Measurements from ENCODE around the gene AMFR.

Gene AMFR

GRCh38 chr16:56413381-56413780 lies 12.0 kb downstream of the AMFR start:
- Histone ChIP-seq H3K36me3 (ENCODE audit: control insufficient read depth in 2 of 2, insufficient read depth in 1 of 2, low read length in 2 of 2) (peaks cover 12 to 51% of the 10 kb centered on the region in 2 experiments; a peak in 2 of 3 replicates), H3K4me3 (ENCODE audit: low read depth, low read length) (no peak overlapping the region), H3K27ac (ENCODE audit: extremely low read depth, low read depth, low read length) (no peak overlapping the region), H3K4me1 (ENCODE audit: control insufficient read depth, insufficient read depth, low read length) (peaks cover 5% of the 10 kb centered on the region; the same call in 1 of the 2 replicates), H3K9me3 (ENCODE audit: control insufficient read depth, insufficient read depth, low read depth, low read length) (no peaks in the 10 kb centered on the region)
- POLR2A ChIA-PET = no interaction called here
- TF ChIP-seq ZNF335 (tag by site-specific recombination; conservative IDR thresholded peaks at IDR 0.05) (no peak), HOXA7 (CRISPR knock-in tag; IDR thresholded peaks at IDR 0.05; ENCODE audit: borderline replicate concordance) (no peak), ZNF416 (tag by site-specific recombination; IDR thresholded peaks at IDR 0.05) (no peak), GFI1B (tag by site-specific recombination; IDR thresholded peaks at IDR 0.05) (no peak), ZNF202 (tag by site-specific recombination; IDR thresholded peaks at IDR 0.05; ENCODE audit: borderline replicate concordance) (no peak), ZNF184 (tag by site-specific recombination; IDR thresholded peaks at IDR 0.05) (no peak), REST (tag by site-specific recombination; IDR thresholded peaks at IDR 0.05) (no peak), ZNF704 (tag by site-specific recombination; IDR thresholded peaks at IDR 0.05) (no peak), PBX3 (CRISPR knock-in tag; IDR thresholded peaks at IDR 0.05) (no peak), ZNF624 (tag by site-specific recombination; IDR thresholded peaks at IDR 0.05) (no peak), ZNF24 (tag by site-specific recombination; IDR thresholded peaks at IDR 0.05) (no peak), ZFP3 (tag by site-specific recombination; IDR thresholded peaks at IDR 0.05; ENCODE audit: low read depth) (no peak), KLF1 (tag by site-specific recombination; IDR thresholded peaks at IDR 0.05) (no peak)
- TF ChIP-seq, protein P1, sequence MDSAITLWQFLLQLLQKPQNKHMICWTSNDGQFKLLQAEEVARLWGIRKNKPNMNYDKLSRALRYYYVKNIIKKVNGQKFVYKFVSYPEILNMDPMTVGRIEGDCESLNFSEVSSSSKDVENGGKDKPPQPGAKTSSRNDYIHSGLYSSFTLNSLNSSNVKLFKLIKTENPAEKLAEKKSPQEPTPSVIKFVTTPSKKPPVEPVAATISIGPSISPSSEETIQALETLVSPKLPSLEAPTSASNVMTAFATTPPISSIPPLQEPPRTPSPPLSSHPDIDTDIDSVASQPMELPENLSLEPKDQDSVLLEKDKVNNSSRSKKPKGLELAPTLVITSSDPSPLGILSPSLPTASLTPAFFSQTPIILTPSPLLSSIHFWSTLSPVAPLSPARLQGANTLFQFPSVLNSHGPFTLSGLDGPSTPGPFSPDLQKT (IDR thresholded peaks at IDR 0.05; ENCODE audit: borderline replicate concordance, low read depth, low read length) = no peak
- TF ChIP-seq, protein P2, sequence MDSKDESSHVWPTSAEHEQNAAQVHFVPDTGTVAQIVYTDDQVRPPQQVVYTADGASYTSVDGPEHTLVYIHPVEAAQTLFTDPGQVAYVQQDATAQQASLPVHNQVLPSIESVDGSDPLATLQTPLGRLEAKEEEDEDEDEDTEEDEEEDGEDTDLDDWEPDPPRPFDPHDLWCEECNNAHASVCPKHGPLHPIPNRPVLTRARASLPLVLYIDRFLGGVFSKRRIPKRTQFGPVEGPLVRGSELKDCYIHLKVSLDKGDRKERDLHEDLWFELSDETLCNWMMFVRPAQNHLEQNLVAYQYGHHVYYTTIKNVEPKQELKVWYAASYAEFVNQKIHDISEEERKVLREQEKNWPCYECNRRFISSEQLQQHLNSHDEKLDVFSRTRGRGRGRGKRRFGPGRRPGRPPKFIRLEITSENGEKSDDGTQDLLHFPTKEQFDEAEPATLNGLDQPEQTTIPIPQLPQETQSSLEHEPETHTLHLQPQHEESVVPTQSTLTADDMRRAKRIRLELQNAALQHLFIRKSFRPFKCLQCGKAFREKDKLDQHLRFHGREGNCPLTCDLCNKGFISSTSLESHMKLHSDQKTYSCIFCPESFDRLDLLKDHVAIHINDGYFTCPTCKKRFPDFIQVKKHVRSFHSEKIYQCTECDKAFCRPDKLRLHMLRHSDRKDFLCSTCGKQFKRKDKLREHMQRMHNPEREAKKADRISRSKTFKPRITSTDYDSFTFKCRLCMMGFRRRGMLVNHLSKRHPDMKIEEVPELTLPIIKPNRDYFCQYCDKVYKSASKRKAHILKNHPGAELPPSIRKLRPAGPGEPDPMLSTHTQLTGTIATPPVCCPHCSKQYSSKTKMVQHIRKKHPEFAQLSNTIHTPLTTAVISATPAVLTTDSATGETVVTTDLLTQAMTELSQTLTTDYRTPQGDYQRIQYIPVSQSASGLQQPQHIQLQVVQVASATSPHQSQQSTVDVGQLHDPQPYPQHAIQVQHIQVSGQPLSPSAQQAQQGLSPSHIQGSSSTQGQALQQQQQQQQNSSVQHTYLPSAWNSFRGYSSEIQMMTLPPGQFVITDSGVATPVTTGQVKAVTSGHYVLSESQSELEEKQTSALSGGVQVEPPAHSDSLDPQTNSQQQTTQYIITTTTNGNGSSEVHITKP (tag by site-specific recombination; IDR thresholded peaks at IDR 0.05) = no peak
- TF ChIP-seq, protein P3, sequence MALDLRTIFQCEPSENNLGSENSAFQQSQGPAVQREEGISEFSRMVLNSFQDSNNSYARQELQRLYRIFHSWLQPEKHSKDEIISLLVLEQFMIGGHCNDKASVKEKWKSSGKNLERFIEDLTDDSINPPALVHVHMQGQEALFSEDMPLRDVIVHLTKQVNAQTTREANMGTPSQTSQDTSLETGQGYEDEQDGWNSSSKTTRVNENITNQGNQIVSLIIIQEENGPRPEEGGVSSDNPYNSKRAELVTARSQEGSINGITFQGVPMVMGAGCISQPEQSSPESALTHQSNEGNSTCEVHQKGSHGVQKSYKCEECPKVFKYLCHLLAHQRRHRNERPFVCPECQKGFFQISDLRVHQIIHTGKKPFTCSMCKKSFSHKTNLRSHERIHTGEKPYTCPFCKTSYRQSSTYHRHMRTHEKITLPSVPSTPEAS (tag by site-specific recombination; IDR thresholded peaks at IDR 0.05) = no peak
- TF ChIP-seq, protein P4, sequence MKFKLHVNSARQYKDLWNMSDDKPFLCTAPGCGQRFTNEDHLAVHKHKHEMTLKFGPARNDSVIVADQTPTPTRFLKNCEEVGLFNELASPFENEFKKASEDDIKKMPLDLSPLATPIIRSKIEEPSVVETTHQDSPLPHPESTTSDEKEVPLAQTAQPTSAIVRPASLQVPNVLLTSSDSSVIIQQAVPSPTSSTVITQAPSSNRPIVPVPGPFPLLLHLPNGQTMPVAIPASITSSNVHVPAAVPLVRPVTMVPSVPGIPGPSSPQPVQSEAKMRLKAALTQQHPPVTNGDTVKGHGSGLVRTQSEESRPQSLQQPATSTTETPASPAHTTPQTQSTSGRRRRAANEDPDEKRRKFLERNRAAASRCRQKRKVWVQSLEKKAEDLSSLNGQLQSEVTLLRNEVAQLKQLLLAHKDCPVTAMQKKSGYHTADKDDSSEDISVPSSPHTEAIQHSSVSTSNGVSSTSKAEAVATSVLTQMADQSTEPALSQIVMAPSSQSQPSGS (tag by site-specific recombination; IDR thresholded peaks at IDR 0.05; ENCODE audit: low read depth) = no peak
- CTCF ChIA-PET = no interaction called here
